ENCODE results near the gene MICB. TPM values are rescaled to one million over a fixed set of nuclear protein-coding genes. Genes with fewer than 3 reads are reported as not detected.

Gene MICB
- total RNA-seq, 1 experiment from 2014 or later = 31.0 TPM

- DNase-seq (ENCODE audit: low read depth) = no peak
Measured at GRCh38 chr6:31560697-31561058, 62.7 kb downstream of the MICB start.

Other genes with a start within 250 kb of the MICB start
- gene HLA-C, start 226.1 kb upstream of the MICB start, total RNA-seq (2014; rRNA removed; shearing (Covaris generic)) = 1,008 and 1,072 TPM in 2 replicates
- 1,333 and 1,408 TPM in 2 replicates for gene HLA-B, start 141.0 kb upstream of the MICB start, total RNA-seq (2014; rRNA removed; shearing (Covaris generic))
- gene MICA, start 94.5 kb upstream of the MICB start, total RNA-seq (2014; rRNA removed; shearing (Covaris generic)) = 42.3 and 42.9 TPM in 2 replicates
- gene MCCD1, start 30.8 kb downstream of the MICB start, total RNA-seq (2014; rRNA removed; shearing (Covaris generic)) = not detected in 2 replicates
- gene DDX39B, start 43.9 kb downstream of the MICB start, total RNA-seq (2014; rRNA removed; shearing (Covaris generic)) = 472 and 494 TPM in 2 replicates
- 2.3 and 2.6 TPM in 2 replicates for gene ATP6V1G2, start 48.5 kb downstream of the MICB start, total RNA-seq (2014; rRNA removed; shearing (Covaris generic))
- 25.0 and 27.5 TPM in 2 replicates for gene NFKBIL1, start 49.5 kb downstream of the MICB start, total RNA-seq (2014; rRNA removed; shearing (Covaris generic))
- not detected in 2 replicates for gene LTA, start 74.1 kb downstream of the MICB start, total RNA-seq (2014; rRNA removed; shearing (Covaris generic))
- gene TNF, start 77.4 kb downstream of the MICB start, total RNA-seq (2014; rRNA removed; shearing (Covaris generic)) = 1.7 TPM in 2 replicates
- gene LTB, start 84.3 kb downstream of the MICB start, total RNA-seq (2014; rRNA removed; shearing (Covaris generic)) = not detected in 2 replicates
- gene LST1, start 88.1 kb downstream of the MICB start, total RNA-seq (2014; rRNA removed; shearing (Covaris generic)) = not detected in 2 replicates
- gene NCR3, start 94.9 kb downstream of the MICB start, total RNA-seq (2014; rRNA removed; shearing (Covaris generic)) = 0.36 TPM in 1 of 2 replicates, not detected in the other
- not detected in 2 replicates for gene AIF1, start 117.1 kb downstream of the MICB start, total RNA-seq (2014; rRNA removed; shearing (Covaris generic))
- gene PRRC2A, start 122.6 kb downstream of the MICB start, total RNA-seq (2014; rRNA removed; shearing (Covaris generic)) = 52.8 and 53.7 TPM in 2 replicates
- 124 and 161 TPM in 2 replicates for gene BAG6, start 154.5 kb downstream of the MICB start, total RNA-seq (2014; rRNA removed; shearing (Covaris generic))
- 2.5 and 3.4 TPM in 2 replicates for gene APOM, start 157.7 kb downstream of the MICB start, total RNA-seq (2014; rRNA removed; shearing (Covaris generic))
- gene C6orf47, start 162.6 kb downstream of the MICB start, total RNA-seq (2014; rRNA removed; shearing (Covaris generic)) = 13.9 and 18.6 TPM in 2 replicates
- gene GPANK1, start 166.9 kb downstream of the MICB start, total RNA-seq (2014; rRNA removed; shearing (Covaris generic)) = 20.0 and 22.5 TPM in 2 replicates
- gene CSNK2B, start 167.9 kb downstream of the MICB start, total RNA-seq (2014; rRNA removed; shearing (Covaris generic)) = 371 and 469 TPM in 2 replicates
- gene LY6G5B, start 171.8 kb downstream of the MICB start, total RNA-seq (2014; rRNA removed; shearing (Covaris generic)) = 0.36 and 1.3 TPM in 2 replicates
- 2.9 and 3.2 TPM in 2 replicates for gene LY6G5C, start 182.9 kb downstream of the MICB start, total RNA-seq (2014; rRNA removed; shearing (Covaris generic))
- 36.7 and 36.9 TPM in 2 replicates for gene ABHD16A, start 205.2 kb downstream of the MICB start, total RNA-seq (2014; rRNA removed; shearing (Covaris generic))
- not detected in 2 replicates for gene LY6G6F, start 208.7 kb downstream of the MICB start, total RNA-seq (2014; rRNA removed; shearing (Covaris generic))
- gene LY6G6D, start 217.2 kb downstream of the MICB start, total RNA-seq (2014; rRNA removed; shearing (Covaris generic)) = not detected in 2 replicates
- not detected in 2 replicates for gene LY6G6C, start 223.6 kb downstream of the MICB start, total RNA-seq (2014; rRNA removed; shearing (Covaris generic))
- not detected in 2 replicates for gene MPIG6B, start 225.2 kb downstream of the MICB start, total RNA-seq (2014; rRNA removed; shearing (Covaris generic))
- gene DDAH2, start 231.2 kb downstream of the MICB start, total RNA-seq (2014; rRNA removed; shearing (Covaris generic)) = 39.4 and 53.3 TPM in 2 replicates
- 1,387 and 1,552 TPM in 2 replicates for gene CLIC1, start 238.4 kb downstream of the MICB start, total RNA-seq (2014; rRNA removed; shearing (Covaris generic))
- 14.1 and 17.8 TPM in 2 replicates for gene MSH5, start 241.9 kb downstream of the MICB start, total RNA-seq (2014; rRNA removed; shearing (Covaris generic))

All from RPMI7951 (cell line).